Mesenteric fat pad (tissue), 1 donor: ENCODE data around the gene ENDOD1. TPM values are rescaled to one million over a fixed set of nuclear protein-coding genes. Genes with fewer than 3 reads are reported as not detected.

Experiments
- DNase-seq: peaks from one replicate; pipeline ENCODE4 v3.0.0-alpha.2; 2020; ENCODE audit warnings: low spot score
- total RNA-seq: library from RNA; stranded (reverse); fragmentation: NEBNext Ultra II Directional; extraction: Animal tissue kit (Norgen Biotek cat#: 25700); gene quantifications from one replicate; pipeline ENCODE4 v1.2.1, GENCODE V29; 2021
- donor health status: DM: yes; HTN: yes; CAD: no.

Gene ENDOD1
- total RNA-seq, 1 donor from 2014 or later: 16.8 TPM

DNA sequence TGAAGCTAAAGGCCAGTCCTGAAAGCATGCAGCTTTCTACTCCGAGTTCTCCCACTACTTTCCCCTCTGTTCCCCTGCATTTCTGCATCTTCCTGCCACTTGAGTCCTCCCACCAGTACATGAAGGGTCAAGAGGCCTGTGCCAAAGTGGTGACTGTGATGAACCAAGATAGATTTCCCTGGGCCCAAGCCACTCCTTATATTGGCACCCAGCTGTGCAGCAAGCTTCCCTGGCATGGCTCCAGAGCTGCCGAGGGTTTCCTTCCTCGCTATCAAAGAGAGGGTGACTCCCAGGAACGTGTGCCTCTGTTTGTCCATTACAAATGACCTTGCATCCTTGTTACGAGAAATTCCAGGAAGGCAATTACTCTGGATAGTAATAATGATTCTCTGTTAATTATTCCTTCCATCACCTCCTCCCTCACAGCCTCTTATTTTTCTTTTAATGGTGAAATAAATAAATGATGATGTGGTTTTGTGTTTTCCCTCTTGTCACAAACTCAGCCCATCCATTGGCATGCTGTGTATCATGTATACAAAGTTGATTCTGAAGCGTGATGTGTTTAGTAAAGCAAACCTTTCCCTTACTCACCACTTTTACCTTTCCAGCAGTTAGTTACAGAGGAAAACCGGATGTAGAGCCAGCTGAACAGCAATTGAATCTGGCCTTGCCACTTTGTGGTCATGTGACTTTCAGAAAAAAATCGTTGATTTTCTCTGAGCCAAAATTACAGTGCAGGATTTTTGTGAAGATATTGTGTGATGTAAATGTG is 14.7 kb upstream of the ENDOD1 start:
- DNase-seq: no peak

DNA sequence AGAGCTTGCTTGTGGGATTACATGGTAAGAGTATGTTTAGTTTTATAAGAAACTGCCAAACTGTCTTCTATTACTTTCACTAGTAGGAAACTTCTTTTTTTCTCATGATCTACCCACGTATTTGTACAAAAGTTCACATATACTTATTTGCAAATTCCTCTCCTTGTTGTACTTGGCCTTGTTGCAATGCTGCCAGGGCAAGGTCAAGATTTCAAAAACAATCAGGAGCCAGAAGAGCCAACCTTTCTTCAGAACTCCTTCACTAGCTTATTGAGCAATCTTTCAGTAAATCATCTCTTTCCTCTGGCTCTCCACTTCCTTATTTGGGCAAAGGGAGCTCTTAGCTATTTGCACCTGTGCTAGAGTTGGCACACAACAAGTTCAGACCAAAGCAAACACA is 13.2 kb upstream of the ENDOD1 start:
- no peak for DNase-seq

DNA sequence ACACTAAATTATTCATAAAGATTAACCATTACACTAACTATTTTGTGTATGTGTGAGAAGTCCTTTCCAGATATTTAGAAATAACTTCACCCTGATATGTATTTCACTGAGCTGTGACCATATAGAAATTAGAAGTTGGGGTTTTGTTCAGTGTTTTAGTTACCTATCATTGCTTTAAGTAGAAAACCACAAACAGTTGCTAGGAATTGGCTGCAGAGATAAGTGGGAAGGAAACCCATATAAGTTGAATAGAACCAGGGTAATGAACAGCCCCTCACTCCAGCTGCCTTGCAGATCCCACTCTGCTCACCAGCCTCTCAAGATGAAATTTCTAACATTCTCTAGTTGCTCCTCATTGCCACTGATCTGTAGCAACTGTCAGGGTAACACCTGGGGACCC is 12.7 kb upstream of the ENDOD1 start:
- no peak for DNase-seq

DNA sequence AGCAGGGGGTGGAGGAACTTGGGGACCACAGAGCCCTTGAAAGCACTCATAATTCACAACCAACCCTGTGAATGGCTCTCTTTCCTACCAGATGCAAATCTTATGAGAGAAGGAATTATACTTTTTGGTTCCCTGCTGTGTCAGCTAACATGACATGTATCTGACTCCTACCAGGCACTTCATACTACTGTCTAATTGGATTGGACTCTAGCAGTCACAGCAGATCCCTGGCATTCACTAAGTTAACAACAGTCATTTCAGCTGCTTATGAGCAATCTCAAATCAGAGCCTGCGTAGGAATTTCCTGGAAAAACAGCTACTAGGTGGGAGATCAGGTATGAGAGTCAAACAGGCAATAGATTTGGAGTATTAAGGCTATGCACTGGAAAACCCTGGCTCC is 11.1 kb upstream of the ENDOD1 start:
- DNase-seq: no peak

DNA sequence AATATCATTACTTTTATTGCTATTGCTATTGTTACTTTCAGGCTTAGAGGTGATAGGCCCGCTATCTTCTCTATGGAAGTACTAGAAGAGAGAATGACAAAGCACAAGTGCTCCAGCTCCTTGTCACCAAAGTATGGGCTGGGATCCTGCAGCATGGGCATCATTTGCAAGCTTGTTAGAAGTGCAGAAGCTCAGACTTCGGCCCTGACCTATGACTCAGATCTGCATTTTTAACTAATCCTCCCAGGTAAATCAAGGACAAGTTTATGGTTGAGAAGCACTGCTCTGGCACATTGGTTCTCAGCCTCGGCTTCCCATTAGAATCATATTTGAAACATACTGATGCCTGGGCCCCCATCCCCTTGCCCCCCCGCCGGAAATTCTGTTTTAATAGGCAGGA is 8.6 kb upstream of the ENDOD1 start:
- DNase-seq: no peak

DNA sequence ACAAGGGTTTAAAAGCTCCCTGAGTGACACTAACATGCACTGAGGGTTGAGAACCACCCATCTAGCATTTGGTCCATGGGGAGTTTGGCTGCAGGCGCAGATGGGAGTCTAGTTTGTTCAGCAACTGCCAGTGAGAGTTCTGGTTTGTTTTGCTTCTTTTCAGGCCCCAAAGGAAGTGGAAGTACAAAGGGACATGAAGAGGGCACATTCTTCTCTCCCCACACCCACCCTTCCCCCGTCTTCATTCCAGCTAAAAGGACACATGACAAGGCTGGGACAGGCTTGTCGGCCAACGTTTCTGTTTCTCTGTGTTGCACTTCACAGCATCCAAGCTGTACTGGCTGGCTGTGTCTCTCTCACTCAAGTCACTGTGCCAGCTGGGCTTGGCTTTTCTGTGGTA is 8.2 kb upstream of the ENDOD1 start:
- DNase-seq: no peak

DNA sequence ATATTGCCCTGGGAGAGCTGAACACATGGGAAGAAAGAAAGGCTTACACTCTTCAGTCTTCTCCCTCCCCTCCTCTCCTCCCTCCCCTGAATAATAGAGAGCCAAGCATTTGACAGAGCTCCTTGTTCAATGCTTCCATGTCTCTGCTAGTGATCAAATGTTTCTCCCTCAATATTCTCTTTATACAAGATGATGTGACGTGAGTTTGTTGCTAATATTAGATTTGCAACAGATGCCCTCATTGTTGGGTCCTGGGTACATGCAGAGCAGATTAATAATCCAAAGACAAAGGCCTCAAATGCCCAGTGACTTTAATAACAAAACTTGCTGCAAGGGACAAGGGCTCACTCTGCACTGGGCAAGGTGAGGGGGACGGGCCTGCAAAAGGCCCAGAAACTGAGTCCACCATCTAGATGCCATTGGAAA is 7.1 kb upstream of the ENDOD1 start:
- DNase-seq: no peak

DNA sequence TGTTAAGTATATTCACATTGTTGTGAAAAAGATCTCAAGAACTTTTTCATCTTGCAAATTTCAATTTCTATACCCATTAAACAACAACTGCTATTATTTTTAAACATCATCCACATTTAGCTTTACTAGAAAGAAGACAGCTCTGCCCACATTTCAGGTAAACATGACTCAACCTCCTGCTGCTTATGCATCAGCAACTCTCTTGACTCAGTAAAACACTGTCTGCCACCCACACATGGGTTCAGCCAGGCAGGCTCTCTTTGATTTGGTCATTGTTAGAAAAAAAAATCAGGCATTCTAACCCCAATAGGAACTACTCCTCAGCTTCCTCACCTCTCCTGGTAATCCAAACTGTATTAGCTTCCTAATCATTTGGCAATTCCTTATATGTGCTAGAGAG is 5.1 kb upstream of the ENDOD1 start:
- DNase-seq: no peak

DNA sequence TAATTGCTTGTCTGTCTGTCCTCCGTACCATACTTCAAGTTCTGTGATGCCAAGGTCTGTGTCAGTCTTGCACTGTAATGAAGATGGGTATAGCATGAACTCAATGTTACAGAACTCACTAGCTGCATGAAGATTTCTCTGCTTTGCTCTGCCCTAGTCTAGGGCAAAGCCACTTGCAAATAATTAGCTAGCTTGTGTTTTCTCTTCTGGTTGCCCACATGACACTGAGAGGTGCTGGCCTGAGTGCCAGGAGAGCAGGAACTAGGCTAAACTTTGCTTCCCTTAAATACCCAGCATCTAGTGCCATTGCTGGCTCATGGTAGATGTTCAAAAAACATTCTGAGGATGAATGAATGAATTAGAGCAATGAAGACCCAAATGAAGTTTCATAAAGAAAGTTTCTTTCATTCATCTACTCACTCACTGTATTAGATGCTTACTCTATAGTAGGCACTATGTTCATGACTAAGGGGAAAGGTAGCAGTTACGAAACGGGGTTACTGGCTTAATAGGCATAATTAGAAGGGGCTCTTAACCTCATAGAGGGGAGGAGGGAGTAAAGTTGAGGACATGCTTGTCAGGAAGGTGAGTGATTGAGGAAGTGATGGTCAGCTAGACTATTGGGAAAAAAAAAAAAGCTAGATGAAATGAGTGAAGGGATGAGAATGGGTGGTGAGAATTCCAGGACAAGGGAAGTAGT is 4.4 kb upstream of the ENDOD1 start:
- DNase-seq: no peak

DNA sequence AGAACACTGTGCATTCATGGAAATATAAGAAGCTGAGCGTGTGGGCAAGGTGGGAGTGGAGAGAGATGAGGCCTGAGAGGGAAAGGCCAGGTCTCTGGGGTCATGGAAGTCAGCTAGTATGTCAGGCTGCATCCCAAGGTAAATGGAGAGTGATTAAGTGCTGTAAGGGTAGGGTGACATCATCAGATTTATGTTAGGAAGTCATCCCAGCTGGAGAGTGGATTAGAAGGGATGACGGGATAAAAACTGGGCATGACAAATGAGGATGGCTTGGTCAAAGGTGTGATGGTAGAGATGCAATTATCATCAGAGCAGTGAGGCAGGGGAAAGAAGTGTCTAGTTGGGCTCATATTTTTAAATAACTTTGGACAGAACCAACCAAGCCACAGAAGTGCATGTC is 3.5 kb upstream of the ENDOD1 start:
- DNase-seq: no peak

DNA sequence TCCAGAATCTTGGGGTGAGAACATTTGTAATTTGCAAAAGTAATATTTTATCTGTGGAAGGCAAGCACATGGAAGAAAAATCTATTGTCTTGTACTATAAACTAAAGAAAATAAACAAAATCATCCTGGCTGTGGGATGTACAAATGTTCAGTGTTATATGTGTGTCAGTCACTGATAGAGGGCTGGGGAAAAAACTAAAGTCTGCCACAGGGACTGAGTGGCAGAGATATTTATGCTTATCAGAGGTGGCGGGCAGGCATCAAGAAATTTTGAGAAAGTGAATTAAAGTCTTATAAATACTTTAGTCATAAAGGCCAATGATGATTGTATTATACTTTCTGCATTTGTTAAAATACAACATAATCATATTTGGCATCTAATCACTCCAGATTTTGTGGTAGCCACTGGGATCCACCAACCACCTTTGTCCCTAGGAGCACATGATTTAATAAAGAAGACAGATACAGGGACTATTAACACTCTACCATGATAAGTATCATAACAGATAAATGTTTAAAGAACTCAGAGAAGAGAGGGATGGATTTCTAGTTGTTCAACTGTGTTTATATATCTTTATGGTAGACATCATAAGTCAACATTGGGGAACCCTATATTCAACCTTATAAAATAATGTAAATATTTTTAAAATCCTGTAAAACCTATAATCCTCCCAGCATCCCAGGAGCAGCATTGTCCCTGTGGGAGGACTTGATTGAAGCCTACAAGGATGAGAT is 2.6 kb upstream of the ENDOD1 start:
- DNase-seq: no peak

DNA sequence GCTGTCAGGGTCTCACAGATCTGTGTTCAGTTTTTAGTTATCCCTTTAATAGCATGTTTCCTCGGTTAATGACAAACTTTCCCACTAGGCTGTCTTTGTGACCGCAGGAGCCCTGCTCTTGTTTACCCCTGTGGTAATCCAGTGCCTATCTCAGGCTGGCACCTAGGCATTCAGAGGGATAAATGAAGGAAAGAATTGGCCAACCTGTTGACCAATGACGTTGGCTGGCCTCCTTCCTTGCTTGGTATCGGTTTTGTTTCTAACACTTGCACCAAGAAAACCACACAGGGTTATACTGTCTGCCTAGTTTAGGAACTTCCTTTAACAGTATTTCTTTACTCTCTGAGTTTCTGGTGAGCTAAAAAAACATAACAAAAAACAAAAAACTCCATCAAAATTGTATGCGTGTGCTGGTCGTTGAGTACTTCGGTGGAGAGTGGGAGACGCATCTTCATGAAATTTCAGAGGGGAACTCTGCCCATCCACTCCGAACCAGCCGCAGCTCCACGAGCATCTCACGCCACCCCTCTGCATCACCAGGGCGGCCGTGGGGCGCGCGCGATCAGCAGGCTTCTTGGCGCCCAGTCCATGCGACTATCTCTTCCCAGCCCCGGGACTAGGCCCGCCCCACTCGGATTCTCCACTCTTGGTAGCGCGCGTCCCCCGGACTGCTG is 563 bp upstream of the ENDOD1 start:
- no peak for DNase-seq

DNA sequence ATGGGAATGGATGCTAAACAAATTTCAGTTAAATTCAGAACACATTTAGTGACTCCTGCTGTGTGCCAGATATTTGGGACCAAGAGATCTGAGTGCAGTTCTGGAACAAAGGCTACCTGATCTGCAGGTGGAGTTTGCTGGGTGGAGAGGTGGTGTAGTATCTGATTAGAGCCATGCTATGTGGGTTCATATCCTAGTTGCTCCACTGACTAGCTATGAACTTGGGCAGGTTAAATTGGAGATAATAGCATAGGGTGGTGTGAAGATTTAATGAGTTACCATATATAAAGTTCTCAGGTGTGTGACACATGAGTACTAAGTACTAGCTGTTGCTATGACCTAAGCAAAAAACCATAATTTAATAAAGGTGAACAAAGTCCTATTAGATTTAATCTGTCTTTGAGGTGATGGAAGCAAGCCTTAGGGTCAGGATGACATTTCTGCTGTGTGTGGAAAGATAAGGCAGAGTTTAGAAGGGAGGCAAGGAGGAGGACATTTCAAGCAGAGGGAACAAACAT is 2.1 kb downstream of the ENDOD1 start:
- no peak for DNase-seq

DNA sequence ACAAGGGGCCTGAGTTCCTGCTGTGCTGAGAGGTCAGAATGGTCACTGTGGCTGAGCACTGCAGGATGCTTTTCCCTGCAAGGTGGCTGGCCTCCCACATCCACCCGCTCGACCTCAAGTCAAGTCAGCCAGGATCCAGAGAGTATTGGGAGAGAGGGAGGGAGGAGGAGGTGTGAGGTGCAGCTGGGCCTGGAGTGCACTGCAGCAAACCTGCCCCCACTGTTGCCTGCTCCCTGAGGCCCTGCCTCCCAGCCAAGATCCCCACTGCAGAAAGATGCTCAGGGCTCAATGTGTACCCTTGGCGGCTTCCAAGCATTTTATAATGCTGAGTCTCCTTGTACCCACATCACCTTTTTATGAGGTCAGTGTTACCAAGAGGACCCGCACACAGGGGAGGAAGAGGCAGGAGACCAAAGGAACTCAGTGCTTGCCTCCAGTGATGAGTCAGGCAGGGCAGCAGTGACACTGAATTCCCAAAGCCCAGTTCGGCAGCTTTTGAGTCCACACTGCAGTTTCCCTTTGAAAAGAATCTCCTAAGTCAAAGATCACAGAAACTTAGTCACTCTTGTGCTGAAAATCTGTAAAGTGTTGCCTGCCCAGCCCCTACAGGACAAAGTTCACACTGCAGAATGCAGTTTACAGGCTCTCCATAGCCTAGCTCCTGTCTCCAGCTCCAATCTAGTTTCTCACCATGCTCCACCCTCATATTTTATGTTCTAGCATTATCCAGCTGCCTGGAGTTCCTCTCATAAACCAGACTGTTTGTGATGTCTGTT is 3.1 kb downstream of the ENDOD1 start:
- no peak for DNase-seq

DNA sequence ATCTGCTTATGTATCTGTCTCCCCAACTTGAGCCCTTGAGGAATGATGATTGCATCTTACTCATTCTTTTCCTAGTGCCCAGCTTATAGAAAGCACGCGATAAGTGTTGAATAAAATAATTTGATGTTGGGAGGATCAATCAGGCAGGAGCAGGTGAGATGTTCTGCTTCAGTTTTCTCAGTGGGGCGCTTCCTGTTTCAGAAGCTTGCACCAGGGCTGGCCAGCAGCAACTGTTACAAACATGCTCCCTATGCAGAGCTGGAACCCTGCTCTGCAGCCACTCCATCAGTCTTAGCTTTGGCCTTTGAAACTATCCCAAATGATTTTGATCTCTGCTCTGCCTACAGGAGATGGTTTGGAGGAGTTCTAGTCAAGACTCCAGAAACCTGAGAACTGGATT is 3.9 kb downstream of the ENDOD1 start:
- no peak for DNase-seq

DNA sequence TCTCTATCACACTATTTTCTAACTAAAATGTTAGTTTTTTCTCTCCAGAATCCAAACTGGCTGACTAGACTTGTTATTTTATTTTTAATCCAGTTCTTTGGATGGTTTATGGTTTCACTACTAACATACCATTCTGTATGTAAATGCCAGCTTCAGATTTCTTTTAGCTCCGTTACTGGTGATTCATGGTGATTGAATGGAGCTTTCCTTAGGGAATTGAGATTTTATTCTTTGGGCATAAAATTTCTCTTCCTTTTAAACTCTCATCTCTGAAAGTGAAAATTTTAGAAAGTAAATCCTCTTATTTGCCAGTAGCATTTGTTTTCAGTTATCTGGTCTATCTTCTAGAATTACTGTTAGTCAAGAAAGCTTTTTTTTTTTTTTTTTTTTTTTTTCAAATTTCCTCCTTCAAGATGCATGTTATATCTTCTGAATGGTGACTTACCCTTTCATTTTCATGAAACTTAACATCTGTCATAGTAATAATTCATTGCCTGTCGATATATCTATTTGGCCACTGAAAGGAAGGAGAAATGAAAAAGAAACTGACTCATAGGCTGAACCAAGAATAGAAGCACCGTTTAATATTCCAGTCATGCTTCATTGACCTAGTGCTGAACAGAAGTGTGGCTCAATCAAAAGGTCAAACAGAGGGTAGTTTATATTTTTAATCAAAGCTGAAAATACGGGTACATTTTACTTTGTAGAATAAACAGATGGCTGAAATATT is 6.4 kb downstream of the ENDOD1 start:
- DNase-seq: no peak

DNA sequence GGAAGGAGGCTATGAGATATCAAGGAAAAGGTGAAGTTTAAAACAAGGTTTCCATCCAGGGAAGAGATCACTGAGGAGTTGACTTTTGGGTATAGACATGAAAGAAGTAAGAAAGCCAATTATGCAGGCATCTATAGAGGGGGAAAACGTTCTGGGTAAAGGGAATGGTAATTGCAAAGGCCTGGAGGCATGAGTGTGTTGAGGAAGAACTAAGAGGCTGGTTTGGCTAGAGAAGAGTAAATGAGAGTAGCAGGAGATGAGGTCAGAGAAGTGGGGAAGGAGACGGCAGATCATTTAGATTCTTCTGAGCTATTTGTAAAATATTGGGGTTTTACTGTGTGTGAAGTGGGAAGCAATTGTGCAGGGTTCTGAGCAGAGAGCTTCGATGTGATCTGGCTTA is 7.6 kb downstream of the ENDOD1 start:
- DNase-seq: no peak

DNA sequence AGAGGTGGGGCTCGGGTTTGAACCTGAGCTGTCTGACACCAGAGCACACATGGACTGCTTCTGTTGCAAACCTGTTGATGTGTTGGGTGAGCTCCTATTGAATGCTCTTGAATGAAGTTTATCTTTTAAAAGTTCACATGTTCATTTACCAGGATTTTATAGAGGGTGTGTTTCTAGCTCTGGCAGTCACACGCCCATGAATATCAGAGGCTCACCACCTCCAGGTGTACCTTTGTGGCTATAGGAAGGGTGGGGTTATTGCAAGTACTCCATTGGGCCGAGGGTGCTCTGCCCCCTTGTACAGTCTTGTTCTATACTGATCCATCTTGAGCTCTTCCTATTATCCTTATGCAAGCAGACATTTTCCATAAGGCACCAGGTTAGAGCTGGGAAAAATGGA is 9.2 kb downstream of the ENDOD1 start:
- no peak for DNase-seq

DNA sequence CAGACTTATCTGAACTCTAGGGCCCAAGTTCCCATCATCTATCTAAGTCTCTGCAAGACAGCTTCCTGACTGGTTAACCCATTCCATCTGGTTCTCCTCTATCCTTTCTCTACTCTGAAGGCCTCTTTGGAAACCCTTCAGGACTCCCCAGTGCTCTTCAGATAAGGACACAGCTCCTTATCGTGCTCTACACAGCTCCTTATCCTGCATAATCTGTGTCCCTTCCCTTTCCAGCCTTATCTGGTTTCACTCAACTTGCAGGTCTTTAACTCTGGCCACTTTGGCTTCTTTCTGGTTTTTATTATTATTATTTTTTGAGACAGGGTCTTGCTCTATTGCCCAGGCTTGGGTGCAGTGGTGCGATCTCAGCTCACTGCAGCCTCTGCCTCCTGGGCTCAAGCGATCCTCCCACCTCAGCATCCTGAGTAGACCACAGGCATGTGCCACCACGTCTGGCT is 10.6 kb downstream of the ENDOD1 start:
- DNase-seq: no peak
